ENCODE results near the gene PAX7.

PAX7 gene

GRCh38 chr1:18637962-18638834 lies 7.6 kb downstream of the PAX7 start:
- H3K4me3 ChIP-seq (ENCODE audit: control insufficient read depth, low read depth, low read length): no peak overlapping the region
- DNase-seq (ENCODE audit: low read depth): no peak
- no peak for TF ChIP-seq CTCF (IDR thresholded peaks at IDR 0.05; ENCODE audit: control insufficient read depth, insufficient read depth, low read depth, low read length, missing control alignments)

- H3K4me3 ChIP-seq (ENCODE audit: control insufficient read depth, low read depth, low read length): no peak overlapping the region
- DNase-seq (ENCODE audit: low read depth): no peak
- TF ChIP-seq CTCF (IDR thresholded peaks at IDR 0.05; ENCODE audit: control insufficient read depth, insufficient read depth, low read depth, low read length, missing control alignments): no peak
These were observed 8.3 kb downstream of the PAX7 start for GRCh38 chr1:18638835-18639364.

- no peak for TF ChIP-seq CTCF (IDR thresholded peaks at IDR 0.05; ENCODE audit: control insufficient read depth, insufficient read depth, low read depth, low read length, missing control alignments)
- no peak for DNase-seq (ENCODE audit: low read depth)
- H3K4me3 ChIP-seq (ENCODE audit: control insufficient read depth, low read depth, low read length): no peak overlapping the region
These were observed 8.9 kb downstream of the PAX7 start for GRCh38 chr1:18639368-18640055.

- TF ChIP-seq CTCF (IDR thresholded peaks at IDR 0.05; ENCODE audit: control insufficient read depth, insufficient read depth, low read depth, low read length, missing control alignments): no peak
- no peak for DNase-seq (ENCODE audit: low read depth)
- no peak overlapping the region for H3K4me3 ChIP-seq (ENCODE audit: control insufficient read depth, low read depth, low read length)
These were observed 9.8 kb downstream of the PAX7 start for GRCh38 chr1:18640228-18641004.

- no peak for DNase-seq (ENCODE audit: low read depth)
- TF ChIP-seq CTCF (IDR thresholded peaks at IDR 0.05; ENCODE audit: control insufficient read depth, insufficient read depth, low read depth, low read length, missing control alignments): no peak
- H3K4me3 ChIP-seq (ENCODE audit: control insufficient read depth, low read depth, low read length): no peak overlapping the region
These were observed 10.6 kb downstream of the PAX7 start for GRCh38 chr1:18641005-18641941.

Data from AG09309 (cell line).